Panc1 (cell line): Measurements from ENCODE around the gene PTH. TPM values are rescaled to one million over a fixed set of nuclear protein-coding genes. Genes with fewer than 3 reads are reported as not detected.

Experiments used
- ATAC-seq: fragments of 200-7000 bp; cut with Tn5 transposase; 2 replicates; pipeline ENCODE4 v1.9.1; 2020; ENCODE audit warnings: mild to moderate bottlenecking, moderate library complexity
- BruUV-seq: library from RNA; stranded (reverse); fragments of 400-500 nt; replicated peaks from 2 replicates; lab custom pipeline; 2021; lab: Mats Ljungman, UMichigan
- CTCF ChIA-PET: fragments of 300-600 bp; sonication (Branson Sonifier 250); formaldehyde crosslinking; loops from one replicate; lab custom pipeline; 2022; ENCODE audit warnings: antibody characterized with exemption; lab: Charles Lee
- POLR2A ChIA-PET: fragments of 300-600 bp; sonication (Branson Sonifier 250); formaldehyde crosslinking; loops from one replicate; lab custom pipeline; 2022; ENCODE audit warnings: antibody characterized with exemption; lab: Charles Lee
- DNase-seq: peaks from one replicate; pipeline ENCODE4 v3.0.0-alpha.2; 2010; ENCODE audit warnings: low read depth, low spot score
- H3K27ac ChIP-seq: 2 replicates; pipeline ENCODE4 v1.5.1; 2011; ENCODE audit warnings: mild to moderate bottlenecking, low read length, inconsistent platforms
- H3K27me3 ChIP-seq: fragments of 200-500 bp; sonication (Bioruptor generic); 2 replicates; pipeline ENCODE4 v1.6.0; 2014; ENCODE audit warnings: low read length, inconsistent platforms; ENCODE audit not compliant: control insufficient read depth, insufficient read depth
- H3K36me3 ChIP-seq: fragments of 200-500 bp; sonication (Bioruptor generic); 2 replicates; pipeline ENCODE4 v1.5.1; 2014; ENCODE audit warnings: inconsistent platforms, mild to moderate bottlenecking, low read length, moderate library complexity; ENCODE audit not compliant: control insufficient read depth, insufficient read depth
- H3K4me1 ChIP-seq: 2 replicates; pipeline ENCODE4 v1.5.1; 2011; ENCODE audit warnings: inconsistent platforms, mild to moderate bottlenecking, low read length, moderate library complexity; ENCODE audit not compliant: control insufficient read depth, insufficient read depth
- H3K4me3 ChIP-seq, 2 experiments: 2 replicates each; pipeline ENCODE4 v1.5.1; 2011 to 2012; ENCODE audit warnings: low read depth in 2 of 2, low read length in 2 of 2, mild to moderate bottlenecking in 2 of 2, inconsistent platforms in 1 of 2, moderate library complexity in 1 of 2
- H3K9me3 ChIP-seq: fragments of 200-500 bp; sonication (Bioruptor generic); 2 replicates; pipeline ENCODE4 v1.5.1; 2014; ENCODE audit warnings: low read depth, mild to moderate bottlenecking, inconsistent platforms, low read length, moderate library complexity; ENCODE audit not compliant: control insufficient read depth, insufficient read depth
- CTCF ChIP-seq: fragments of 450-650 bp; IDR thresholded peaks from 2 replicates; pipeline ENCODE4 v1.5.1; 2017; ENCODE audit warnings: mild to moderate bottlenecking
- POLR2AphosphoS5 ChIP-seq: IDR thresholded peaks from 2 replicates; pipeline ENCODE4 v1.6.1; 2012; ENCODE audit warnings: mild to moderate bottlenecking, low read depth, low read length, moderate library complexity
- REST ChIP-seq, 2 experiments: IDR thresholded peaks; 2 replicates each; pipeline ENCODE4 v1.6.1; 2011 to 2012; ENCODE audit warnings: low read depth in 2 of 2, control low read depth in 1 of 2, low read length in 1 of 2, mild to moderate bottlenecking in 1 of 2, moderate library complexity in 1 of 2; ENCODE audit not compliant: insufficient read depth in 1 of 2
- SIN3A ChIP-seq: IDR thresholded peaks from 2 replicates; pipeline ENCODE4 v1.6.1; 2012; ENCODE audit warnings: low read depth, mild to moderate bottlenecking, low read length, moderate library complexity, borderline replicate concordance; ENCODE audit not compliant: insufficient read depth
- TCF7L2 ChIP-seq: IDR thresholded peaks from 2 replicates; pipeline ENCODE4 v1.6.1; 2011; ENCODE audit warnings: mild to moderate bottlenecking, low read depth, low read length, inconsistent platforms
- in situ Hi-C: cut with HindIII; loops from 2 replicates; pipeline ENCODE4 v1.10.0; 2016; ENCODE audit warnings: low sequenced_read_pairs, low pct_unique_long_range_greater_than_20kb
- intact Hi-C: fragments of 100-400 bp; cut with micrococcal nuclease; formaldehyde crosslinking; loops from one replicate; pipeline ENCODE4 v1.10.0; 2022; ENCODE audit not compliant: unreplicated experiment
- total RNA-seq: library from RNA; stranded (reverse); gene quantifications from one replicate; pipeline ENCODE4 v1.2.1, GENCODE V29; 2021; ENCODE audit not compliant: unreplicated experiment

Gene PTH
- total RNA-seq, 1 experiment from 2014 or later = not detected

GRCh38 chr11:13503393-13503792 lies 7.6 kb upstream of the PTH start:
- Histone ChIP-seq H3K4me1 (no peaks in the 10 kb centered on the region), H3K9me3 (no peaks in the 10 kb centered on the region), H3K36me3 (no peaks in the 10 kb centered on the region), H3K27me3 (peaks cover 3% of the 10 kb centered on the region), H3K27ac (no peak overlapping the region), H3K4me3 (no peak overlapping the region)
- BruUV-seq = no TSS peak
- in situ Hi-C loops (no loop called here), intact Hi-C loops (no loop called here)
- ChIA-PET CTCF (no interaction called here), POLR2A (no interaction called here)
- no peak for ATAC-seq
- DNase-seq = no peak
- TF ChIP-seq SIN3A = no peak
- no peak for TF ChIP-seq REST (IDR thresholded peaks at IDR 0.05; ENCODE audit: insufficient read depth in 1 of 2, low read depth in 2 of 2, low read length in 1 of 2)
- no peak for TF ChIP-seq CTCF
- TF ChIP-seq TCF7L2 = no peak
- no peak for TF ChIP-seq POLR2AphosphoS5

GRCh38 chr11:13502492-13502891 lies 6.7 kb upstream of the PTH start:
- CTCF ChIA-PET = interaction anchor here (0.8 kb wide), 1 partner anchor 15 kb away, joined by 3 read pairs; no protein-coding TSS in a partner anchor
- Histone ChIP-seq H3K36me3 (no peaks in the 10 kb centered on the region), H3K4me1 (no peaks in the 10 kb centered on the region), H3K27me3 (peaks cover 4% of the 10 kb centered on the region), H3K9me3 (no peaks in the 10 kb centered on the region), H3K4me3 (no peak overlapping the region), H3K27ac (no peak overlapping the region)
- POLR2A ChIA-PET = no interaction called here
- ATAC-seq = no peak
- in situ Hi-C loops (no loop called here), intact Hi-C loops (no loop called here)
- TF ChIP-seq SIN3A (no peak), CTCF (no peak)
- DNase-seq = no peak
- BruUV-seq = no TSS peak
